HAP-1 (cell line): ENCODE measurements around the gene PAX7.

Experiments used
- DNase-seq, 2 experiments: peaks; one replicate each; pipeline ENCODE4 v3.0.0-alpha.2; 2016 to 2020; ENCODE audit warnings: low spot score in 2 of 2
- H3K27me3 ChIP-seq: fragments of 250-450 bp; sonication (Bioruptor Pico); 2 replicates; pipeline ENCODE4 v1.5.1; 2020; ENCODE audit warnings: low read depth, mild to moderate bottlenecking, moderate library complexity
- H3K36me3 ChIP-seq: fragments of 250-450 bp; sonication (Bioruptor Pico); replicated peaks from 2 replicates; pipeline ENCODE4 v1.5.1; 2020; ENCODE audit warnings: mild to moderate bottlenecking
- H3K4me1 ChIP-seq: fragments of 250-450 bp; sonication (Bioruptor Pico); 2 replicates; pipeline ENCODE4 v1.5.1; 2020; ENCODE audit warnings: mild to moderate bottlenecking
- H3K4me3 ChIP-seq: fragments of 250-450 bp; sonication (Bioruptor Pico); 2 replicates; pipeline ENCODE4 v1.5.1; 2020; ENCODE audit warnings: mild to moderate bottlenecking, moderate library complexity
- H3K9me3 ChIP-seq: fragments of 250-450 bp; sonication (Bioruptor Pico); 2 replicates; pipeline ENCODE4 v1.5.1; 2020; ENCODE audit warnings: mild to moderate bottlenecking, moderate library complexity
- in situ Hi-C: fragments of 300-500 bp; cut with MboI; formaldehyde crosslinking; loops from 3 replicates; pipeline ENCODE4 v1.14.3; 2020; ENCODE audit warnings: low sequenced_read_pairs, inconsistent platforms, mixed read lengths

PAX7 gene

DNA sequence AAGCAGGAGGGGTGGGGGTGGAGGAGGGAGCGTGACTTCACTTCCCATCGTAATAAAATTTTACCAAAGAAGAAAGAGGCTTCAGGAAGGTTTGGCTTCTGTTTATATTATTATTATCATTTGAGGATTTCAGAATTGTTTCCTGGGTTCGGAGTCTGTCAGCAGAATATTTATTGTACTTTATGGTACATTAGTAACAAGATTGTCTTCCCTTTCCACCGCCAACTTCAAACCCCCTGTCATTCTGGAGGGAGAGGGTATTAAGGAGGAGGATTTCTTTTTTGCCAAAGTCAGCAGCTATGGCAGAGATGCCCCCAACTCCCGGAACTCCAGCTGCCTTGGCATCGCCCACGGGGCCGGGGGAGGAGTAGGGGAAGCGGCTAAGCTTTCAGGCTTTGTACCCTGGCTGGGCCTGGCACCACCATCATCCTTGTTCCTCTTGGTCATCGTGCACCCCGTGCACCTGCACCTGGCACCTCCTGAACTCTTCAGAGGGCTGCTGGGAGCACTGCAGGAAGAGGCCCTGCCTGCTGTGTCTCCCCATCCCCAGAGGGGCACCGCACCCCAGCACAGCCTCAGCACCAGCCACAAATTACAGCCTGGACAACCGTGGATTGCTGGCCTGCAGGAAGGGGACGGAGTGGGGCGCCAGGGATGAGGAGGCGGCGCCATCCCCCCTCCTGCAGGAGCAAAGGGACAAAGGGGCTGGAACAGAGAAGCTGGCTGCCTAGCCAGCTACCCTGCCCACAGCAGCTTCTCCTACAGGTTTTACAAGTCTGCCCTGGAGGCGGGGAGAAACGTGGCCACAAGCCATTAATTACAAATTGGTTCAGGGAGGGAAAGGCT is 24.0 kb upstream of the PAX7 start:
- no peaks in the 10 kb centered on the region for H3K9me3 ChIP-seq
- H3K4me1 ChIP-seq, result peaks cover 10% of the 10 kb centered on the region
- H3K27me3 ChIP-seq, result peaks cover 8% of the 10 kb centered on the region; the same call in 1 of the 2 replicates
- no peak for DNase-seq
- H3K36me3 ChIP-seq, result no peaks in the 10 kb centered on the region
- H3K4me3 ChIP-seq, result no peak overlapping the region
- in situ Hi-C loops, result no loop called here

DNA sequence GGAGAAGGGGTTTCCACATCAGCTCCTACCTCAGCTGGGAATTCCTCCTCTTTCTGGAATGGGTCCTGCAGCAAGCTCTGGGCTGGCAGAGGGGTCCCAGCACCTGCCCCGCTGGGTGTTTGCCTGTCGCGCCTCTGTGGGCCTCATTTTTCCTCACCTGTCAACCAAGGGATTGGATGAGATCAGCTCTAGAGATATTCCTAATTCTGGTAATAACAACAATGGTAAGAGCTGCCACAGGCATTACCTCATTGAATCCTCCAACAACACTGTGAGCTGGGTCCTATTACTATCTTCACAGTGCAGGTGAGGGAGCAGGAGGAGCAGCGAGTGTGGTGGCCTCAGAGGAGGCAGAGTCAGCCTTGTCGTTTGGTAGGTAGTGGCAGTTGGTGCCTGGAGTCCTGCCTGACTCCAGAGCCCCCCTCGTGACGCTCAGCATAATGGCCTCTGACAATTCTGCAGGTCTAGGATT is 23.3 kb upstream of the PAX7 start:
- H3K4me3 ChIP-seq, result no peak overlapping the region
- H3K4me1 ChIP-seq, result peaks cover 10% of the 10 kb centered on the region
- no peak for DNase-seq
- H3K36me3 ChIP-seq, result no peaks in the 10 kb centered on the region
- in situ Hi-C loops, result no loop called here
- H3K9me3 ChIP-seq, result no peaks in the 10 kb centered on the region
- peaks cover 14% of the 10 kb centered on the region for H3K27me3 ChIP-seq

DNA sequence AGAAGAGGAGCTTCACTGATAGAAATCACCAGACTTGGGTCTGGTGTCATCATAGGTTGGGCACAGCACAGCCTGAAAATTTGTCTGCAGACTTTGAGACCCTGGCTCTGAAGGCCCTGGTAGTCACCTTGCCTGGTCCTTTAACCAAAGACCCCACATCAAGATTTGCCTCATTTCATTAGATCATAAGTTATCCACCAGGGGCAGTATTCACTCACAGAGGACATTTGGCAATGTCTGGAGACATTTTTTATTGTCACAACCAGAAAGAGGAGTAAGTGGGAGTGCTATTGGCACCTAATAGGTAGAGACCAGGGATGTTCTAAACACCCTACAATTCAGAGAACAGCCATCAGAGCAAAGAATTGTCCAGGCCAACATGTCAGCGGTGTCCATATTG is 22.1 kb upstream of the PAX7 start:
- in situ Hi-C loops, result no loop called here
- Histone ChIP-seq H3K4me1 (peaks cover 1% of the 10 kb centered on the region), H3K9me3 (no peaks in the 10 kb centered on the region), H3K4me3 (no peak overlapping the region), H3K36me3 (no peaks in the 10 kb centered on the region), H3K27me3 (peaks cover 19% of the 10 kb centered on the region)
- DNase-seq, result no peak

DNA sequence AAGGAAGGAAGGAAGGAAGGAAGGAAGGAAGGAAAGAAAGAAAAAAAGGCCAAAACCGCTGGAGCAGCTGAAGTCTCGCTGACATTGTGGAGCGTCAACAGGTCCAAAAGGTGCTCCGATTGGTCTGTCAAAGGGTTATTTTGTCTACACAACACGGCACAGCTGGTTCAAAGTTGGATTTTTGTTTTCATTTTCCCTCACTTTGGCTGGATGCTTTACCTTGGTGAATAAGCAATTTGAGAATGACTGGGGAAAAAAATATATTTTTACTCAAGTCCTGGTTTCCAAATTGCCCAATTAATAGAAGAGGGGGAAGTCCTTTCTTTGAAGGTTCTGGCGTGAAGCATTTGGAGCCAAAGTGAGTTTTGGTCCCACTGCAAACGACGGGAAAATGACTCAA is 19.3 kb upstream of the PAX7 start:
- no peak for DNase-seq
- no peaks in the 10 kb centered on the region for H3K4me1 ChIP-seq
- no peaks in the 10 kb centered on the region for H3K9me3 ChIP-seq
- in situ Hi-C loops, result no loop called here
- peaks cover 35% of the 10 kb centered on the region for H3K27me3 ChIP-seq
- H3K36me3 ChIP-seq, result no peaks in the 10 kb centered on the region
- no peak overlapping the region for H3K4me3 ChIP-seq

DNA sequence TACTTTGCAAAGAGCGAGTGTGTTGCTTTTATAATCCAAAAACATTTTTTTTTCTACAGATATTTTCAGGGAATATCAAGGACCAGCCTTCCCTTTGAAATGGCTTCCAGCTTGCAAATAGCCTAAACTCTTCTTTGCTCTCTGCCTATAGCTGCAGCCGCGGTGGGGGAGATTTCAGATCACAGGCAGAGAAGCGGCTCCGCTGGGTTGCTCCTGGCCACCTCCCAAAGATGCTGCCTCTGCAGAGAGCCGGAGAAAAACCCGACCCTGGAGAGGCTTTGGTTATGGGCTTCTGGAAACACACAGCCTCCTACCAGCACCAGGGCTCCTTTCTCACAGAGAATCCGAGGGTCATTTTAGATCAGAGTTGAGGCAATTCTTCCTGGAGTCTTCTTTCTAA is 18.6 kb upstream of the PAX7 start:
- Histone ChIP-seq H3K27me3 (peaks cover 37% of the 10 kb centered on the region), H3K4me3 (no peak overlapping the region), H3K9me3 (no peaks in the 10 kb centered on the region), H3K4me1 (no peaks in the 10 kb centered on the region), H3K36me3 (no peaks in the 10 kb centered on the region)
- in situ Hi-C loops, result no loop called here
- DNase-seq, result no peak

DNA sequence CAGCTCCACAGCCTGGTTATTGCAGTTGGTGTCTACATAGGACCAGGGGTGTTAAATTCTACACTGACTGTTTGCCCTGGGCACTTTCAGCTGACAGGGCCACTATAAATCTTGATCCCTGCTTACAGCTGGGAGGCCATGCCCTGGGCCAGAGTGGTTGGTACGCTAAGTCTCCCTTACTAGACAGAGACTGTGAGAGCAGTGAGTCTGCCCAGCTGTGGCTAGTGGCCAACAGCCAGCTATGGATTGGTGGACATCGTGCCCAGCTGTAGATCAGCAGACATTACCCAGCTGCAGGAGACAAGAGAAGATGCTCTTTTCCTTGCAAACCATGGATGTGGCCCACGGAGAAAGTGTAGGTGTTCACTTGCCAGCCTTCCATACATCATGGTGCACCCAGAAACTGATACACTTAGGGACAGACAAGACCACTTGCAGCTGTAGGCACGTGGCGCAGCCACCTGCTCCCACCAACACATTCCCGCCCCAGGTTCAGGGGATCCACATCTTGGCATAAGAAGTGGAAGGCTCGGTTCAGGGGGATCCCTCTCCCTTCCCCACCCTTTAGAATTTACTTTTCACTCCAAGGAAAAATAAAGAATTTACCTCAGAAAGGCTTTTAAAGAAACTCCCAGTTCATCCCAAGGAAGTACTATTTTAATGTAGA is 16.4 kb upstream of the PAX7 start:
- H3K4me3 ChIP-seq, result no peak overlapping the region
- no peaks in the 10 kb centered on the region for H3K9me3 ChIP-seq
- DNase-seq, result no peak
- no peaks in the 10 kb centered on the region for H3K4me1 ChIP-seq
- peaks cover 50% of the 10 kb centered on the region for H3K27me3 ChIP-seq
- in situ Hi-C loops, result no loop called here
- H3K36me3 ChIP-seq, result no peaks in the 10 kb centered on the region

DNA sequence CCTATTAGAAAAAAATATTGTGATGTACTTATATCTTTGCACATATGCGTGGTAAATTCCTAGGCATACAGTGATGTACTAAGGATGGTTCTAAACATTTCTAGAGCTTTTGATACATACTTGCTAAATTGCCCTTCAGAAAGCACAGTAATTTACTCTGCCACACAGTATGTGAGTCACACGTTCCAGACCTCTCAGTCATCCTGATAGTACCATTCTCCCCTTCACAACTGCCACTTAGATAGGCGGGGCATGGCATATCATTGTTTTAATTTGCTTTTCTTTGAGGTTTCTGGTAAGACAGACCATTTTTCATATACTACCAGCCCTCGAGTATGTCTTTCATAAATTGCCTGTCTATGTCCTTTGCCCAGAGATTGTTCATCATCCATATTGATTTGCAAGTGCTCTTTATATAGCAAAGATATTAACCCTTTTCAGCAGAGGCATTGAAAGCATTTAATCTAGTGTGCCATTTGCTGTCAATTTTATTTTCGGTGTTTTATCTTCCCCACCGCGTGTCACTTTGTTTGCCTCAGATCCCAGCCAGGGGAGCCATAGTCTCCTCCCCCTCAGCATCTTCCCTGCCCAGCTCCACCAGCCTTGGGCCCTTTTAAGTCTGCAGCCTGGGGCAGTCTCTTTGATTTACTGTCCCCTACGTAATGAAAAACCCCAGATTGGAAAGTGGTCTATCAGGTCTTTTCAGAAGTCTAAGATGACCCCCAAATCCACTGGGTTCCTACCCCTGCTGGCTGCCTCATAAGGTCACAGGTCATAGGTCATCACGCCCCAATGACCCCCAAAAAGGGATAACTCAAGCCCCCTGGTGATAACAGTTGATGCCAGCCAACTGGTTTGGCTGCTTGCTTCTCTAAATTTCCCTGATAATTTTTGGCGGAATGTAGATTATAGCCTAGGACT is 11.8 kb upstream of the PAX7 start:
- DNase-seq, result no peak
- H3K4me1 ChIP-seq, result no peaks in the 10 kb centered on the region
- no peaks in the 10 kb centered on the region for H3K36me3 ChIP-seq
- H3K4me3 ChIP-seq, result no peak overlapping the region
- in situ Hi-C loops, result no loop called here
- no peaks in the 10 kb centered on the region for H3K9me3 ChIP-seq
- H3K27me3 ChIP-seq, result peaks cover 69% of the 10 kb centered on the region

DNA sequence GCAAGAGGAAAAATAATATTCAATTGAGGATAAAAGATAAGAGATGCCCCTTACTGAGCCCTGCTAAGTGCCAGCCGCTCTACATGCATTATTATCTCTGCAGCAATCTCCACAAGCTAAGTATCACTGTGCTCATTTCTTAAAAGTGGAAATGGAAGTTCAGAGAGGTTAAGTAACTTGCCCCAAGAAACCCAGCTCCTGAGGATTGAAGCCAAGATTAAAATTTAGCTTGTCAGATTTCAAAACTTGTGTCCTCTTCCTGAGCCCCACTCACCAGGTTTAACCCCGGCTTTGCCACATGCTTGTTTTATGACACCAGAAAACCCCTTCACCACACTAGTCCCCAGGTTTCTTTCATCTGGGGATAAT is 11.2 kb upstream of the PAX7 start:
- no peaks in the 10 kb centered on the region for H3K4me1 ChIP-seq
- DNase-seq, result no peak
- H3K9me3 ChIP-seq, result no peaks in the 10 kb centered on the region

DNA sequence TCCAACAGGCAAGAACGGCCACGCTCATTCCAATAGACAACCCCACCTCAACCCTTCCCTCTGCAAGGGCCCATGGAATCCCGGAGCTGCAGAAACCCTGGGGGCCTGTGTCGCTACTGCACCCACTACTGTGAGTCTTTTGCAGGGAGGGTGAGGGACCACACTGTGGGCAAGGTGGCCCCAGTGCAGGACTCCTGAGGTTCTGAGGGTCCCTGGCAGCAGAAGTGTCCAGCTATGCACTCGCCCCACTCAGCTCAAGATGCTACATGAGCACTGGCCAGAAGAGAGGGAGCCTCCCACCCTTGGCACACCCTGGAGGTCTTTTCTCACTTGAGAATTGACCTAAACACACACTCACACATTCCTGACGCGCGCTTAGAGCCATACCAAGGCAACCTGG is 2.1 kb upstream of the PAX7 start:
- no peaks in the 10 kb centered on the region for H3K9me3 ChIP-seq
- H3K4me3 ChIP-seq, result no peak overlapping the region
- H3K36me3 ChIP-seq, result no peaks in the 10 kb centered on the region
- H3K27me3 ChIP-seq, result peaks cover 82% of the 10 kb centered on the region
- H3K4me1 ChIP-seq, result no peaks in the 10 kb centered on the region
- in situ Hi-C loops, result no loop called here
- no peak for DNase-seq

More for the DNA sequence above, 11.2 kb upstream of the PAX7 start:
- Histone ChIP-seq H3K4me3 (no peak overlapping the region), H3K36me3 (no peaks in the 10 kb centered on the region), H3K27me3 (peaks cover 64% of the 10 kb centered on the region)
- in situ Hi-C loops, result no loop called here

DNA sequence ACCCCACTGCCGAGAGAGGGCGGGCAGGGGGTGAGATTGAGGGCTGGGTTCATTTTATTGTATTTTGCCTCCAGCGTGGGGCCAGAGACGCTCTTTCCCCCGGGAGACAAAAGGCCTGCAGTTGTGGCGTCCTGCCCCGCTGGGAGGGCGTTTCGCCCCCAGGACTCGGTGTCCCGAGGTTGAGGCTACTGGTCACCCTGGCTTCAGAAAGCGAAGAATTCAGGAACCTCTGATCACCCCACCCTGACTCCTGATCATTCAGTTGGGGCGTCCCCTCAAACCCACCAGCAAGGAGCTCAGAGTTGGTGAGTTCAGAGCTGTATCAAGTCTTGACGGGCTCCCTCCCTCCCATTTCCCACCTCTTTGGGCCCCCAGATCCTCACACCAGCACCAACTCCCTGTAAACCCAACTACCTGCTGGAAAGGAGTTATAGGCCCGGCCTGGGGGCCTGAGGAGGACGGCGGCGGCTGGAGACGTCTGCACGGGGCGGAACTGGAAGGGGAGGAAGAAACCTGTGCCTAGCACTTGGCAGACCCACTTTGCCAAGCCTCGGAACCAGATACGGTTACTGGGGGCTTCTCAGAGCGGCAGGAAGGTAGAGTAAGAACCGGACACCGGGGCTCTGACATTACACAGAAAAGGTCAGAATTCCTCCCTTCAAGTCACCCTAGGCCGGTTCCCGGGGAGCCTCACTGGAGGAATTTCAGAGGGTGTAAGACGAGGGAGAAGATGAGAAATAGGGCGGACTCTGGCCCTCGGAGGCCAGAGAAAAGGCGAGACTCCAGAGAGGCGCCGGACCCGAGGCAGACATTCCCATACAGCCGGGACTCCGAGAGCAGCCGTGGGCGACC is 761 bp upstream of the PAX7 start:
- no peak overlapping the region for H3K4me3 ChIP-seq

DNA sequence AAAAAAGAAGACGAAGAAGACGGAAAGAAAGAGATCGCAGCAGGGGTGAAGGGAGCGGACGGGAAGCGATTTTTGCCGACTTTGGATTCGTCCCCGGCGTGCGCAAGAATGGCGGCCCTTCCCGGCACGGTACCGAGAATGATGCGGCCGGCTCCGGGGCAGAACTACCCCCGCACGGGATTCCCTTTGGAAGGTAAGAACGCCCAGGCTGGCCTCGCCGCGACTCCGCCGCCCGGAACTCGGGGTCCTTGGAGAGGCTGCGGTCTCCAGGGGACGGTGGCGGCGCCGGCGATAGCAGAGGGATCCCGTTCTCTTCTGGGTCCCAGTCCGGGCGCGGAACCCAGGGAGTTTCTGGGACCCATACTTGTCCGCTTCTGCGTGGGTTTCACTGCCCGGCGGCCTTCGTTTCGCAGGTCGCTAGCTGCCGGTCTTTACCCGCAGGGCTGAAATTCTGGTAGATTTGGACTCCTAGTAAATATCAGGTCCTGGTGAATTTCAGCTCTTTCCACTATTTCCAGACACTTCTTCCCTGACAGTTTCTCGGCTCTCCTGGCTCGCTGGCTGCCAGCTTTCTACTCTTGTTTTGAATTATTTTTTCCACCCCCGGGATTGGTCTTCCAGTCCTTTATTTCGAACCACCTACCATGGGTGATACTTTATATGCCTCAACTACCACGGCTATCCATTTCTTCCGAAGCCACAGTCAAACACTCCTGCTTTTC is 1.0 kb downstream of the PAX7 start:
- Histone ChIP-seq H3K4me3 (no peak overlapping the region), H3K9me3 (no peaks in the 10 kb centered on the region), H3K4me1 (no peaks in the 10 kb centered on the region), H3K27me3 (peaks cover 92% of the 10 kb centered on the region), H3K36me3 (no peaks in the 10 kb centered on the region)
- in situ Hi-C loops, result no loop called here
- no peak for DNase-seq

More for the DNA sequence above, 761 bp upstream of the PAX7 start:
- no peaks in the 10 kb centered on the region for H3K4me1 ChIP-seq
- no peak for DNase-seq
- no peaks in the 10 kb centered on the region for H3K9me3 ChIP-seq
- no peaks in the 10 kb centered on the region for H3K36me3 ChIP-seq
- in situ Hi-C loops, result no loop called here
- peaks cover 90% of the 10 kb centered on the region for H3K27me3 ChIP-seq

DNA sequence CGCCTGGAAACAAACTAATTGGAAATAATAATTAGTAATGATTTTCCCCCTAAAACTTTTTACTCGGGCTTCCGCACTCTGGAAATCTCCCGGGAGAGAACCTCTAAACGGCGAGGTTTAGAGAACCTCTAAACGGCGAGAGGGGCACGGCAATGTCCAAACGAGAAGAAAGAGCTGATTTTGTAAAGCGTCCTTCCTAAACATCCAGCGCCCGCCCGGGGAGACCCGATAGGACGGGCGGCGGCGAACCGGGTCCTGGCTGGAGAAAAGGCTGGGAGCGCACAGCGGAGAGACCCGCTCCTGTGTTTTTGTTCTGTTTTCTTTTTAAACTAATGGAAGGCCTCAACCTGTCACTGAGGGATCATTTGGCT is 1.6 kb downstream of the PAX7 start:
- DNase-seq, result no peak
- no peaks in the 10 kb centered on the region for H3K9me3 ChIP-seq
- no peaks in the 10 kb centered on the region for H3K36me3 ChIP-seq
- H3K4me3 ChIP-seq, result no peak overlapping the region
- in situ Hi-C loops, result no loop called here
- no peaks in the 10 kb centered on the region for H3K4me1 ChIP-seq
- peaks cover 96% of the 10 kb centered on the region for H3K27me3 ChIP-seq
